GM20431 (cell line): ENCODE results near the gene LDLRAD3.
"Not testable (repeated sequence)": the region's sequence is repeated elsewhere in the genome, so short reads cannot be mapped to it uniquely, and the experiment has no call there.

ENCODE experiments used
- in situ Hi-C: fragments of 300-500 bp; cut with MseI, MboI; formaldehyde crosslinking; loops from one replicate; pipeline ENCODE4 v1.15.0; 2020; ENCODE audit warnings: low sequenced_read_pairs; ENCODE audit not compliant: unreplicated experiment

Gene LDLRAD3

GRCh38 chr11:35983981-35984380 lies 40.1 kb downstream of the LDLRAD3 start:
- in situ Hi-C loops: no loop called here

GRCh38 chr11:35986947-35987346 lies 43.1 kb downstream of the LDLRAD3 start:
- in situ Hi-C loops: no loop called here

- in situ Hi-C loops: no loop called here
These were observed 46.3 kb downstream of the LDLRAD3 start for GRCh38 chr11:35990170-35990569.

GRCh38 chr11:35990816-35991215 lies 47.0 kb downstream of the LDLRAD3 start:
- in situ Hi-C loops: no loop called here

- in situ Hi-C loops: no loop called here
These were observed 48.7 kb downstream of the LDLRAD3 start for GRCh38 chr11:35992548-35992947.

- in situ Hi-C loops: no loop called here
These were observed 50.6 kb downstream of the LDLRAD3 start for GRCh38 chr11:35994421-35994820.

GRCh38 chr11:35995681-35996271 lies 51.9 kb downstream of the LDLRAD3 start:
- in situ Hi-C loops: no loop called here

GRCh38 chr11:35997902-35998520 lies 54.1 kb downstream of the LDLRAD3 start:
- in situ Hi-C loops: no loop called here

- in situ Hi-C loops: no loop called here
These were observed 54.8 kb downstream of the LDLRAD3 start for GRCh38 chr11:35998634-35999033.

- in situ Hi-C loops: no loop called here
These were observed 56.8 kb downstream of the LDLRAD3 start for GRCh38 chr11:36000616-36001190.

- in situ Hi-C loops: no loop called here
These were observed 58.3 kb downstream of the LDLRAD3 start for GRCh38 chr11:36002196-36002595.

GRCh38 chr11:36002796-36003195 lies 58.9 kb downstream of the LDLRAD3 start:
- in situ Hi-C loops: no loop called here

- in situ Hi-C loops: no loop called here
These were observed 62.7 kb downstream of the LDLRAD3 start for GRCh38 chr11:36006556-36006955.

- in situ Hi-C loops: no loop called here
These were observed 63.3 kb downstream of the LDLRAD3 start for GRCh38 chr11:36007127-36007655.

GRCh38 chr11:36008584-36008983 lies 64.7 kb downstream of the LDLRAD3 start:
- in situ Hi-C loops: no loop called here

- in situ Hi-C loops: no loop called here
These were observed 65.6 kb downstream of the LDLRAD3 start for GRCh38 chr11:36009473-36009872.

- in situ Hi-C loops: no loop called here
These were observed 66.3 kb downstream of the LDLRAD3 start for GRCh38 chr11:36010010-36010740.

GRCh38 chr11:36011574-36011973 lies 67.7 kb downstream of the LDLRAD3 start:
- in situ Hi-C loops: no loop called here

- in situ Hi-C loops: no loop called here
These were observed 68.6 kb downstream of the LDLRAD3 start for GRCh38 chr11:36012455-36012854.

GRCh38 chr11:36012979-36013378 lies 69.1 kb downstream of the LDLRAD3 start:
- in situ Hi-C loops: no loop called here

GRCh38 chr11:36013446-36013845 lies 69.6 kb downstream of the LDLRAD3 start:
- in situ Hi-C loops: not testable (repeated sequence)
